Esophagus muscularis mucosa (tissue), 4 donors: Measurements from ENCODE around the gene COQ7. TPM values are rescaled to one million over a fixed set of nuclear protein-coding genes. Genes with fewer than 3 reads are reported as not detected.

Source experiments
- DNase-seq: peaks from one replicate; pipeline ENCODE4 v3.0.0-alpha.2; 2017; ENCODE audit errors: extremely low spot score
- H3K27ac ChIP-seq, 4 donors: fragments of 200-600 bp; sonication (generic); replicated peaks in 1 of 4; 1 replicate in 3 of 4; 2 replicates in 1 of 4; pipeline ENCODE4 v1.5.1; 2016 to 2019; ENCODE audit warnings: mild to moderate bottlenecking in 1 of 4
- H3K27me3 ChIP-seq, 4 donors: fragments of 200-600 bp; sonication (generic); one replicate each; pipeline versions ENCODE4 v1.5.1 to v1.6.0; 2016 to 2019
- H3K36me3 ChIP-seq, 4 donors: fragments of 200-600 bp; sonication (generic); one replicate each; pipeline ENCODE4 v1.5.1; 2016 to 2019
- H3K4me1 ChIP-seq, 4 donors: fragments of 200-600 bp; sonication (generic); one replicate each; pipeline ENCODE4 v1.5.1; 2016 to 2019
- H3K4me3 ChIP-seq, 4 donors: fragments of 200-600 bp; sonication (generic); 1 replicate in 2 of 4; 2 replicates in 2 of 4; pipeline ENCODE4 v1.5.1; 2016 to 2019; ENCODE audit warnings: mild to moderate bottlenecking in 4 of 4, moderate library complexity in 1 of 4
- H3K9me3 ChIP-seq, 4 donors: fragments of 200-600 bp; sonication (generic); 1 replicate in 3 of 4; 2 replicates in 1 of 4; pipeline ENCODE4 v1.5.1; 2016 to 2019
- CTCF ChIP-seq, 3 experiments: fragments of 200-600 bp in 2 of 3; fragments of 450-650 bp in 1 of 3; sonication (generic) in 2 of 3; IDR thresholded peaks; one replicate each; pipeline ENCODE4 v1.5.1; 2017 to 2019; ENCODE audit warnings: antibody characterized with exemption in 3 of 3, mild to moderate bottlenecking in 2 of 3, moderate library complexity in 1 of 3
- EP300 ChIP-seq: sonication (generic); formaldehyde crosslinking; IDR thresholded peaks from one replicate; pipeline ENCODE4 v1.6.1; 2017; ENCODE audit warnings: antibody characterized with exemption
- POLR2A ChIP-seq: fragments of 450-650 bp; IDR thresholded peaks from one replicate; pipeline ENCODE4 v1.6.1; 2017; ENCODE audit warnings: antibody characterized with exemption, moderate library complexity, mild to moderate bottlenecking, low read depth
- POLR2AphosphoS5 ChIP-seq, 2 donors: sonication (generic); formaldehyde crosslinking; IDR thresholded peaks; one replicate each; pipeline ENCODE4 v1.6.1; 2017; ENCODE audit warnings: antibody characterized with exemption in 2 of 2
- WGBS: methylation state at CpG from one replicate; pipeline ENCODE4 v1.1.5; 2018; 5-methylcytosine and 5-hydroxymethylcytosine counted together
- intact Hi-C: fragments of 100-400 bp; cut with DNase I; formaldehyde crosslinking; loops from one replicate; pipeline ENCODE4 v1.15.1; 2023
- total RNA-seq, 4 donors: library from RNA; depleted of rRNA; stranded (reverse); fragments of >200 nt; gene quantifications; one replicate each; pipeline versions ENCODE4 v1.1.0 to v1.2.1, GENCODE V29; 2016

Gene COQ7
- total RNA-seq, 4 donors from 2014 or later, result 19.1 to 31.2 (median 28.8) TPM

DNA sequence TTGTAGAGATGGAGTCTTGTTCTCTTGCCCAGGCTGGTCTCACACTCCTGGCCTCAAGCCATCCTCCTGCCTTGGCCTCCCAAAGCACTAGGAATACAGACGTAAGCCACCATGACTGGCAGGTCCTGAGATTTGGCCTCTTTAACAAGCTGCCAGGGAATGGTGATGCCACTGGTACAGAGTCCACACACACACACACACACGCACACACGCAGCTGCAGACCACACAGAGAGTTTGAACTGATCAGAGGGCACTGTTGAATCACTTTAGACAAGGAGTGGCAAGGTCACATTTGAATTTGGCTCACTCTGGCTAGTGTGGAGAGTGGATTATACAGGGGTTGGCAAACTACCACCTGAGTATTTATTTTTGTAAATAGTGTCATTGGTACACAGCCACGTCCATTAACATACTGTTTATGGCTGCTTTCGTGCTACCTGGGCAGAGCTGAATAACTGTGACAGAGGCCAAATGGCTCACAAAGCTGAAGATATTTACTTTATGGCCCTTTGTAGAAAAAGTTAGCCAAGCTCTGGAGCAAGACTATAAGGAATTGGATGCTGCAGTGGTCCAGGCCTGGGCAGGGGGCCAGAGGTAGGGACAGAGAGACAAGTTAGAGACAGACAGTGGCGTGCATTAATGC lies 56.2 kb downstream of the COQ7 start:
- H3K36me3 ChIP-seq, result peaks cover 8 to 14% (median 10%) of the 10 kb centered on the region in 4 donors
- no peaks in the 10 kb centered on the region for H3K27me3 ChIP-seq
- H3K4me3 ChIP-seq, result no peak overlapping the region
- DNase-seq, result no peak
- no peaks in the 10 kb centered on the region for H3K9me3 ChIP-seq
- intact Hi-C loops, result no loop called here
- 82% methylated on average over 6 of the region's 6 CpGs for WGBS
- TF ChIP-seq CTCF (IDR thresholded peaks at IDR 0.05), result no peak
- H3K27ac ChIP-seq, result no peak overlapping the region
- H3K4me1 ChIP-seq, result peaks cover 13 to 34% (median 31%) of the 10 kb centered on the region in 4 donors

DNA sequence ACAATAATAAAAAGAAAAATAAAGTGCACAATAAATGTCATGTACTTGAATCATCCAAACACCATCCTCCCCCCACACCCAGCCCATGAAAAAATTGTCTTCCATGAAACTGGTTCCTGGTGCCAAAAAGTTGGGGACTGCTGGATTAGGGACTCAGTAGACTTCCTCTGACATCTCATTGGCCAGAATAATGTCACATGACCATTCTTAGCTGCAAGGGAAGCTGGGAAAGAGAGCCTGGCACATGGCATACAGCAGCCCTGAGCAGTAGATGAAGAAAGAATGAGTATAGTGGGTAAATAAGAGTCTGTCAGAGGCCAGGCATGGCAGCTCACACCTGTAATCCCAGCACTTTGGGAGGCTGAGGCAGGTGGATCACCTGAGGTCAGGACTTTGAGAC lies 58.9 kb downstream of the COQ7 start:
- peaks cover 11 to 27% (median 21%) of the 10 kb centered on the region in 4 donors for H3K4me1 ChIP-seq
- intact Hi-C loops, result no loop called here
- TF ChIP-seq POLR2A, result no peak
- TF ChIP-seq EP300, result no peak
- no peak for TF ChIP-seq POLR2AphosphoS5 (IDR thresholded peaks at IDR 0.05)
- no peak for TF ChIP-seq CTCF (IDR thresholded peaks at IDR 0.05)
- no peaks in the 10 kb centered on the region for H3K27me3 ChIP-seq
- H3K4me3 ChIP-seq, result no peak overlapping the region
- H3K36me3 ChIP-seq, result peaks cover under 1 to 7% (median 5%) of the 10 kb centered on the region in 4 donors
- no peaks in the 10 kb centered on the region for H3K9me3 ChIP-seq
- H3K27ac ChIP-seq, result no peak overlapping the region
- DNase-seq, result no peak

DNA sequence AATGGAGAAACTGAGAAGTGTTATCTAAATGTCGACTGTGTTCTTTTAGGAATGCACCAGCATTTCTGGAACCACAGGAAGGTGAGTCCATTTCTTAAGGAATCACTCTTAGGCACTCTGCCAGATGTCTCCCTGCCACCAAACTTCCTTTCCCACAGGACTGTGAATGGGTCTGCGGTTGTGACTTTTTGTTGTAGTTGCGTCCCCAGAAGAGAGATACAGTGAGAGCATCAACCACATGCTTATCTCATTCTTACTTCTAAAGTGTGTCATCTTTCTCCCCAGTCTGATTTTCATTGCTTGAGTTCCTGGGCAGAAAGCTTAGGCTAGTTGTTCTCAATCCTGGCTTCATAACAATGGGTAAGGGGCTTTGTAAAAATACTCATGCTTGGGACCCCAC lies 59.8 kb downstream of the COQ7 start:
- H3K4me1 ChIP-seq, result peaks cover 20 to 27% (median 23%) of the 10 kb centered on the region in 4 donors
- H3K9me3 ChIP-seq, result no peaks in the 10 kb centered on the region
- intact Hi-C loops, result no loop called here
- no peak for DNase-seq
- H3K27me3 ChIP-seq, result no peaks in the 10 kb centered on the region
- no peaks in the 10 kb centered on the region for H3K36me3 ChIP-seq
- no peak overlapping the region for H3K27ac ChIP-seq
- TF ChIP-seq POLR2A (no peak), POLR2AphosphoS5 (IDR thresholded peaks at IDR 0.05) (no peak), CTCF (IDR thresholded peaks at IDR 0.05) (no peak), EP300 (no peak)
- no peak overlapping the region for H3K4me3 ChIP-seq
- 87% methylated on average over 3 of the region's 3 CpGs for WGBS

DNA sequence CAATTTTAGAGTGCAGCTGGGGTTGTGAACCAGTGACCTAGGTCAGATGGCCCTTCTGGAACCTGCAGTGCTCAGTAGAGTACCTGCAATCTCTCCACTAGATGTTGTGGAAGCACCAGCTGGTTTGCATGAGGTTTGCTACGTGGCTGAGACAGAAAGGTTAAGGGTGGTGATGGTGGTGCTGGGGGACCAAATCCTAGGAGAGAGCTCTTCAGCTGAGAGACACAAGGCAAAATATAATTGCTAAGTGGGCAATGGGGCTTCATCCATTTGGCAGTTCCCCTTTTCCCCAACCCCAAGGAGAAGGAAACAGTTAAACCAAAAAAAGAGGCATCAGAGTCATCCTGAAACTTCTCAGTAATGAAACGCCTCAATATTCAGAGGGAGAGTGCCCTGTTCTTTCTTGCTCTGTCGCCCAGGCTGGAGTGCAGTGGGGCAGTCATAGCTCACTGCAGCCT lies 60.3 kb downstream of the COQ7 start:
- H3K4me1 ChIP-seq, result peaks cover 25 to 28% (median 27%) of the 10 kb centered on the region in 4 donors
- WGBS, result 65% methylated on average over 3 of the region's 3 CpGs
- no peaks in the 10 kb centered on the region for H3K9me3 ChIP-seq
- H3K27ac ChIP-seq, result no peak overlapping the region
- H3K27me3 ChIP-seq, result no peaks in the 10 kb centered on the region
- H3K4me3 ChIP-seq, result no peak overlapping the region
- TF ChIP-seq POLR2A, result no peak
- no peak for TF ChIP-seq POLR2AphosphoS5 (IDR thresholded peaks at IDR 0.05)
- no peak for TF ChIP-seq CTCF (IDR thresholded peaks at IDR 0.05)
- no peak for TF ChIP-seq EP300
- intact Hi-C loops, result no loop called here
- no peak for DNase-seq
- no peaks in the 10 kb centered on the region for H3K36me3 ChIP-seq
